Small intestine (tissue), 7 donors: Measurements from ENCODE around the gene VPS13D. TPM values are rescaled to one million over a fixed set of nuclear protein-coding genes. Genes with fewer than 3 reads are reported as not detected.

ENCODE experiments used
- DNase-seq, 2 donors: peaks; one replicate each; pipeline versions ENCODE4 v3.0.0 to v3.0.0-alpha.2; 2013
- FAIRE-seq: peaks from 2 replicates; lab custom pipeline; 2012; peaks lifted over from hg19 to GRCh38; lab: Jason Lieb, UNC
- H3K27ac ChIP-seq, 3 donors: one replicate each; pipeline ENCODE4 v1.5.1; 2013; ENCODE audit warnings: low read length in 2 of 3, mild to moderate bottlenecking in 2 of 3, control low read depth in 1 of 3, inconsistent platforms in 1 of 3, low read depth in 1 of 3, moderate library complexity in 1 of 3
- H3K27me3 ChIP-seq, 3 donors: one replicate each; pipeline ENCODE4 v1.6.1; 2013; ENCODE audit warnings: low read length in 3 of 3, inconsistent platforms in 1 of 3; ENCODE audit not compliant: control insufficient read depth in 3 of 3, insufficient read depth in 3 of 3
- H3K36me3 ChIP-seq, 3 donors: one replicate each; pipeline ENCODE4 v1.6.1; 2013; ENCODE audit warnings: low read length in 3 of 3, inconsistent platforms in 1 of 3, low read depth in 1 of 3, mild to moderate bottlenecking in 1 of 3, moderate library complexity in 1 of 3; ENCODE audit not compliant: control insufficient read depth in 3 of 3, insufficient read depth in 2 of 3
- H3K4me1 ChIP-seq, 3 donors: one replicate each; pipeline ENCODE4 v1.6.1; 2013; ENCODE audit warnings: low read length in 2 of 3, inconsistent platforms in 1 of 3, low read depth in 1 of 3, mild to moderate bottlenecking in 1 of 3, moderate library complexity in 1 of 3; ENCODE audit not compliant: control insufficient read depth in 3 of 3, insufficient read depth in 2 of 3
- H3K4me3 ChIP-seq, 3 donors: one replicate each; pipeline ENCODE4 v1.5.1; 2013; ENCODE audit warnings: low read length in 3 of 3, control low read depth in 1 of 3, inconsistent platforms in 1 of 3, low read depth in 1 of 3, mild to moderate bottlenecking in 1 of 3, moderate library complexity in 1 of 3
- H3K9me3 ChIP-seq, 2 donors: one replicate each; pipeline ENCODE4 v1.6.1; 2013; ENCODE audit warnings: low read depth in 1 of 2, low read length in 1 of 2; ENCODE audit not compliant: control insufficient read depth in 2 of 2, insufficient read depth in 1 of 2
- WGBS, 3 donors: extraction: QIAGEN DNeasy Blood & Tissue Kit; methylation state at CpG; one replicate each; pipeline ENCODE4 v1.1.7; 2013; 5-methylcytosine and 5-hydroxymethylcytosine counted together
- polyA plus RNA-seq, 4 donors: library from polyadenylated mRNA; stranded (reverse) in 3 of 4; unstranded in 1 of 4; fragments of 200-250 nt in 3 of 4; fragments of 120-200 nt in 1 of 4; gene quantifications; one replicate each; pipeline versions ENCODE4 v1.2.1 to v1.2.3, GENCODE V29; 2013
- donor health status: healthy with polysubstance abuse.
- donor health status: control.
- donor health status: control.
- donor health status: Bipolar disorder and iron deficiency.
- donor health status: healthy.

The VPS13D gene
- polyA plus RNA-seq, 4 donors = 15.9 to 21.5 (median 17.7) TPM

DNA sequence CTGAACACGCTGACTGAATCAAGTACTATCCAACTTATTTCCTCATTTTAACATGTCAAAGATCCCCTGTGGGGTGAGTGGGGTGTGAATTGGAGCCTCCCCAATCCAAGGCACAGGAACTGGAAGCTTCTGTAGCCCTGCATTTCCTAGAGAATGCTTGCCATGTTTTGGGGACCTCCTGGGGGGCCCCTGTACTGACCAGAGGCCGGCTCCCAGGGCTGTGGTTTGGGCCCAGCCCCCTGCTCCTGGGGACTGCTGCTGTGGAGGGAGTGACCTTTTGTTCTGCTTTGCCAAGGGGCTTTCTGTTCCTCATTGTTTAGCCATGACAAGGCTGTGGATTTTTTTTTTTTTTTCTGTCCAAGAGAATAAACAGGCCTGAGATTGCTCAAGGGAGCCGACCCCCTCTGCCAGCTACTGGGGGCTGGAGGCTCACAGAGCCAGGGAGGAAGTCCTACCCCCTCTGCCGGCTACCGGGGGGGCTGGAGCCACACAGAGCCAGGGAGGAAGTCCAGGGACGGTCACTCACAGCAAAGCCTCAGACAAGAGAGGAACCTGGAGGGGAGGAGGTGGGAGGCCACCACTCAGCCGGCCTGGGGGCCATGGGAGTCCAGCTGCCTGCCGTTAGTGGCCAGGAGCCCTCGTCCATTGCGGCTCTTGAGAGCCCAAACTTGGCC lies 45.7 kb upstream of the VPS13D start:
- Histone ChIP-seq H3K27me3 (no peaks in the 10 kb centered on the region), H3K27ac (peak overlapping the region in 2 of 3 donors; percentile 80 to 90), H3K9me3 (no peaks in the 10 kb centered on the region), H3K4me3 (peak overlapping the region in 1 of 3 donors; percentile 0), H3K36me3 (peaks cover 3 to 31% (median 5%) of the 10 kb centered on the region in 3 donors), H3K4me1 (peaks cover 10 to 47% (median 14%) of the 10 kb centered on the region in 3 donors)
- FAIRE-seq (no peak), DNase-seq (peak in 1 of 2 donors; percentile 66)
- 35 to 70% (median 62%) methylated on average over 10 of the region's 10 CpGs for WGBS, 3 donors

DNA sequence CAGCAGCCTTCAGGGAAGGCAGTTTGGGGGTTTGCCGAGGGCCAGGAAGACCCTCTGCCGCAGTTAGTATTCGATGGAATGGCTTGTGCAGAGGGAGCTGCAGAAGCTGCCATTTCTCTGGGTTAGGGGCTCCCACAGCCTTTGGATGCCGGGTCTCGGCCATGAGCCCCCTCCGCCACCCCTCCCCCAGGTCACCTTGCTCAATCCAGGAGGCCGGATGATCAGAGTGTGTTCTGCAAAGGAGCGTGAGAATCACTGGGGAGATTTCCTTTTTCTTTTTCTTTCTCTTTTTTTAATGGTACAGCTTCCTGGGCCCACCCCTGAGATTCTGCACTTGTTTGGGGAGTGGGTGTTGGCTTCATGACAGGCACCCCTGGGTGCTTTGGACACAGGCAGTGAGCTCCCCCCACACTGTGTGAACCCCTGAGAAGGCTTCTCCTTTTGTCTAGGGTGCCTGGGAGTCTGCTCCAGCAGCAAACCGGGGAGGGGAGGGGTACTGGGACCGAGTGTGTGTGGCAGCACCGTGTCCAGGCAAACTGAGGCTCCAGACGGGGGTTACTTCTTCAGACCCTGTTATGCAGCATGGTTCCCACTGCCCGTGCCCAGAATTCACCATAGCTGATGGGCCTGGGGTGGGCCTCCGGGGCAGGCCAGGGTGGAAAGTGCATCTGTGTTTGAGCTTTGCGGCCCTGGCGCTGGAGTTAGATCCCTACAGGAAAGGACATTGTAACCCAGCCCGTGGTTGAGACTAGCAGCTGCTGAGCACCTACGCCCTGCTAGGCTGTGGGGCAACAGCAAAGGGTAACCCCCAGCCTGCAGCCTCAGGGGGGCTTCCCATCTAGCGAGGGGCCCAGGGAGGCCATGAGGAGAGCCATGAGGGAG lies 44.6 kb upstream of the VPS13D start:
- H3K27me3 ChIP-seq = no peaks in the 10 kb centered on the region
- 62 to 69% (median 69%) methylated on average over 19 of the region's 19 CpGs for WGBS, 3 donors
- H3K27ac ChIP-seq = peak overlapping the region; percentile 73 to 90 (median 80)
- peaks cover 10 to 47% (median 14%) of the 10 kb centered on the region in 3 donors for H3K4me1 ChIP-seq
- no peaks in the 10 kb centered on the region for H3K9me3 ChIP-seq
- DNase-seq = no peak
- FAIRE-seq = no peak
- peak overlapping the region in 1 of 3 donors; percentile 0 for H3K4me3 ChIP-seq
- peaks cover 3 to 28% (median 5%) of the 10 kb centered on the region in 3 donors for H3K36me3 ChIP-seq

DNA sequence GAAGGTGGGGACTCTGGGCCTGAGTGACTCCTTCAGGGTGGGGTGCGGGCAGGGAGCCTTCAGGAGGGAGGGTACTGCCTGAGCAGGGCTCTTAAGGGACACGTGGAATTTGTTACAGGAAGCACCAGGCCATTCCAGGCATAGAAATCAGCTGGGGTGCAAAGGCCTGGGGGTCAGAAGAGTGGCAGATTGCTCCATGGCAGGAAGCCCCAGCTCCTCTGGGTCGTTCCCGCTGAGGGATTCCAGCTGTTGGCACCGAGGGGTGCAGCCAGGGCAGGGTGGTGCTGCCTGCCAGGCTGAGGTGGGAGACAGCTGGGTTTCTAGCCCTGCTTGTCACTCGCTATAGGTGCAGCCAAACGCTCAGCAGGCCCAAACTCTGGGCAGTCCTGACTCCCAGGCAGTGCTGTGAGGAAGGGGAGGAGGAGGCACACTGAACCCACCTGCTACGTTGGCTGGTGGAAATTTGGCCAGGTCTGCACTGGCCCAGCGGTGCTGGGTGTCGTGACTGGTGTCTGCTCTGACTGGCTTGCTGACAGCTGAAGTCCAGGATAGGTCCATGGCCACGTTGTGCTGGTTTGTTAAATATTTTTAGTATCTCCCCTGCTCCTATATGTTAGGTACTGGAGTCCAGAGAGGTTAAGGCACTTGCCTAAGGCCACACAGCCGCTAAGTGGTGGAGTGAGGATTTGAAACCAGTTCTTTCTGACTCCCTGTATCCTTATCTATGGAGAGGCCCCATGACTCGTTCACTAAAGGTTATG lies 43.7 kb upstream of the VPS13D start:
- Histone ChIP-seq H3K4me3 (no peak overlapping the region), H3K4me1 (peaks cover 10 to 45% (median 14%) of the 10 kb centered on the region in 3 donors), H3K36me3 (peaks cover 0 to 27% (median 8%) of the 10 kb centered on the region in 3 donors), H3K27me3 (no peaks in the 10 kb centered on the region), H3K9me3 (no peaks in the 10 kb centered on the region), H3K27ac (peak overlapping the region; percentile 73 to 90 (median 80))
- 45 to 54% (median 50%) methylated on average over 13 of the region's 13 CpGs for WGBS, 3 donors
- peak; percentile 67 to 77 for DNase-seq
- no peak for FAIRE-seq

DNA sequence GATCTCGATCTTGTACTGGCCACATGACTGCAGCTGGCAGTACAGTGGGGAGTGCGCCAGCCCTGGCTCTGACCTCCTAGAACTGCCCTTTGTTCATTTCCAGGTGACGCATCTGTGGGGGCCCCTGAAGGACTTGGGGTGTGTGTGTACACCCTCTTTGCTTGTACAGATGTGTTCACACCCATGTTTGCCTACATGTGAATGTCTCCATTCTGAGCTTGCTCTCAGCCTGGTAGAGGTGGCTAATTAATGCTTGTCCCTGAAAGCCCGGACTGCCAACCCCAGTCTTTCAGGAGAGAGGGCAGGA lies 43.2 kb upstream of the VPS13D start:
- peaks cover 0 to 28% (median 7%) of the 10 kb centered on the region in 3 donors for H3K36me3 ChIP-seq
- WGBS, 3 donors = 18 to 58% (median 30%) methylated on average over 4 of the region's 4 CpGs
- H3K4me3 ChIP-seq = no peak overlapping the region
- peak; percentile 92 to 97 for DNase-seq
- no peaks in the 10 kb centered on the region for H3K27me3 ChIP-seq
- H3K9me3 ChIP-seq = no peaks in the 10 kb centered on the region
- H3K27ac ChIP-seq = peak overlapping the region; percentile 45 to 90 (median 80)
- peaks cover 10 to 45% (median 14%) of the 10 kb centered on the region in 3 donors for H3K4me1 ChIP-seq
- no peak for FAIRE-seq

DNA sequence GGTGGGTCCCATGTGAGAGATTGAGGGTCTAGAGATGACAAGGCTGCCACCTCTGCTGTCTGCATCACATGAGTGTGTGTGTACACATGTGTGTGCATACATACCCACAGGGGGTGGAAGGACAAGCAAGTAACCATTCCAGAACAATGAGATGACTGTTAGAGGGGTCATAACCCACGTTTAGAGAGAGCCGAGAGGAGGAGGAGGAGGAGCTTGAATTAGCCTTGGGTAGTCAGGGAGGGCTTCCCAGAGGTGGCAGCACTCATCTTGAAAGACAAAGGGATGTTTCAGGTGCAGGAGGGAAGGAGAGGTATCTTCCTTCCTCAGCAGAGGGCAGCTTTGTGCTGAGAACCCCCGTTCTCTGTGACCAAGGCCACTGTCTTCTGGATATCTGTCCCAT lies 41.7 kb upstream of the VPS13D start:
- no peak overlapping the region for H3K4me3 ChIP-seq
- no peaks in the 10 kb centered on the region for H3K9me3 ChIP-seq
- H3K36me3 ChIP-seq = peaks cover 0 to 28% (median 10%) of the 10 kb centered on the region in 3 donors
- H3K4me1 ChIP-seq = peaks cover 10 to 45% (median 14%) of the 10 kb centered on the region in 3 donors
- H3K27me3 ChIP-seq = no peaks in the 10 kb centered on the region
- 34 to 54% (median 45%) methylated on average over 3 of the region's 3 CpGs for WGBS, 3 donors
- FAIRE-seq = no peak
- peak overlapping the region in 2 of 3 donors; percentile 42 to 79 for H3K27ac ChIP-seq
- DNase-seq = no peak

DNA sequence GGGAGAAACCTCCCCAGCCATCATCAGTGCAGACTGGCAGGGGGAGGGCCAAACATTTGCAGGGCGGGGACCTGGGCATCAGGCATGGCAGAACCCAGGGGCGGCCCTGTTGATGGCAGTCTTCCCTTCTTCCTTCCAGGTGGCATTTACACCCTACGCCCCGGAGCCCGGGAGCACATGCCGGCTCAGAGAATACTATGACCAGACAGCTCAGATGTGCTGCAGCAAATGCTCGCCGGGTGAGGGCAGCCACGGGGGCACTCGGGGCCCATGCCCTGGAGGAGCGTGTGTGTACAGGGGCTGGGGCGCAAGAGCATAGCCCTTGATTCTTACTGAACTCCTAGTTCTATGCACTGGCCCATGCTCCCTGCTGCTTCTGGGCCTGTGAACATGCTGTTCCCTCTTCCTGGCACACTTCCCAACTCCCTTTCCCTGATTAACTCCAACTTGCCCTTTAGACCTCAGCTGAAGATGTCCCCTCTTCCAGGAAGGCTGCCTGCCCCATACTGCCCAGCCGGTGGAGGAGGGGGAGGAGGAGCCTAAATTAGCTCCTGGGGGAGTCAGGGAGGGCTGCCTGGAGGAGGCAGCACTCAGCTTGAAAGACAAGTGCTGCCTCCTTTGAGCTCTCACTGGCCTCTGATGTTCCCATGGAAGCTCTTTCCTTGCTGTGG lies 41.0 kb upstream of the VPS13D start:
- WGBS, 3 donors = 24 to 64% (median 48%) methylated on average over 13 of the region's 13 CpGs
- Histone ChIP-seq H3K27ac (peak overlapping the region in 2 of 3 donors; percentile 42 to 79), H3K9me3 (no peaks in the 10 kb centered on the region), H3K4me1 (peaks cover 10 to 43% (median 14%) of the 10 kb centered on the region in 3 donors), H3K4me3 (no peak overlapping the region), H3K36me3 (peaks cover 0 to 34% (median 15%) of the 10 kb centered on the region in 3 donors), H3K27me3 (no peaks in the 10 kb centered on the region)
- no peak for FAIRE-seq
- peak in 1 of 2 donors; percentile 93 for DNase-seq

DNA sequence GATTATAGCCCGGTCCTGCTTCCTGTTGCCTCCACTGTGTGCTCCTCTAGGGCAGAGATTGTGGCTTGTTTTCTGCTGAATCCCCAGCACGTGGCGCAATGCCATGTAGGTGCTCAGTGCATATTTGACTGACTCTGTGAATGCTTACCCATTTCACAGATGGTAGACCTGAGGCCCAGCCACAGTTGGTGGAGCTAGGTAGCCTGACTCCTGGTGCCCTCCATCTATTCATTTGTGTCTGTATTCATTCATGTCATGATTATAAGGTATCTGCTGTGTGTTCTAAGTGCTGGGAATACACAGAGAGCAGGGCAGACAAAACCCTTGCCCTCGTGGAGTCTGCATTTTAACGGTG lies 40.5 kb upstream of the VPS13D start:
- H3K9me3 ChIP-seq = no peaks in the 10 kb centered on the region
- no peaks in the 10 kb centered on the region for H3K27me3 ChIP-seq
- FAIRE-seq (no peak), DNase-seq (no peak)
- WGBS, 3 donors = 76 to 80% (median 78%) methylated on average over 5 of the region's 5 CpGs
- peaks cover 7 to 38% (median 14%) of the 10 kb centered on the region in 3 donors for H3K4me1 ChIP-seq
- peak overlapping the region in 2 of 3 donors; percentile 42 to 79 for H3K27ac ChIP-seq
- no peak overlapping the region for H3K4me3 ChIP-seq
- H3K36me3 ChIP-seq = peaks cover 2 to 39% (median 21%) of the 10 kb centered on the region in 3 donors
